Heart right ventricle (tissue), 16 donors: ENCODE measurements around the gene GLDN. TPM values are rescaled to one million over a fixed set of nuclear protein-coding genes. Genes with fewer than 3 reads are reported as not detected.

Experiments used
- ATAC-seq, 8 donors: fragments of 200-7000 bp; cut with Tn5 transposase; one replicate each; pipeline ENCODE4 v1.9.1; 2020; ENCODE audit warnings: mild to moderate bottlenecking in 8 of 8, moderate library complexity in 8 of 8, moderate number of reproducible peaks in 1 of 8
- DNase-seq, 2 donors: peaks; one replicate each; pipeline ENCODE4 v3.0.0-alpha.2; 2020
- H3K27ac ChIP-seq, 10 donors: fragments of 200-600 bp; sonication (generic) in 2 of 10; one replicate each; pipeline versions ENCODE4 v1.5.0 to v1.8.0; 2020 to 2022; ENCODE audit warnings: mild to moderate bottlenecking in 3 of 10
- H3K27me3 ChIP-seq, 7 donors: fragments of 200-600 bp; one replicate each; pipeline ENCODE4 v1.8.0; 2021 to 2022; ENCODE audit warnings: mild to moderate bottlenecking in 2 of 7
- H3K36me3 ChIP-seq, 9 donors: fragments of 200-600 bp; sonication (generic) in 1 of 9; one replicate each; pipeline versions ENCODE4 v1.5.0 to v1.8.0; 2020 to 2022; ENCODE audit warnings: mild to moderate bottlenecking in 2 of 9
- H3K4me1 ChIP-seq, 9 donors: fragments of 200-600 bp; sonication (generic) in 1 of 9; one replicate each; pipeline versions ENCODE4 v1.5.0 to v1.8.0; 2020 to 2022; ENCODE audit warnings: mild to moderate bottlenecking in 4 of 9
- H3K4me3 ChIP-seq, 10 donors: fragments of 200-600 bp; sonication (generic) in 2 of 10; one replicate each; pipeline versions ENCODE4 v1.5.0 to v1.8.0; 2020 to 2022; ENCODE audit warnings: mild to moderate bottlenecking in 7 of 10, moderate library complexity in 2 of 10
- H3K9me3 ChIP-seq, 11 donors: fragments of 200-600 bp in 10 of 11; sonication (generic) in 2 of 11; one replicate each; pipeline versions ENCODE4 v1.5.0 to v1.8.0; 2013 to 2022; ENCODE audit warnings: mild to moderate bottlenecking in 2 of 11, control low read depth in 1 of 11, moderate library complexity in 1 of 11
- CTCF ChIP-seq, 9 donors: fragments of 200-600 bp; sonication (generic) in 2 of 9; IDR thresholded peaks; one replicate each; pipeline versions ENCODE4 v1.5.0 to v1.8.0; 2021 to 2022; ENCODE audit warnings: antibody characterized with exemption in 9 of 9, mild to moderate bottlenecking in 5 of 9, moderate library complexity in 1 of 9
- WGBS, 2 donors: extraction: QIAGEN DNeasy Blood & Tissue Kit; methylation state at CpG; one replicate each; pipeline ENCODE4 v1.1.7; 2013; ENCODE audit warnings: inconsistent platforms in 1 of 2; 5-methylcytosine and 5-hydroxymethylcytosine counted together
- intact Hi-C, 10 donors: fragments of 100-400 bp; cut with DNase I; formaldehyde crosslinking; loops; one replicate each; pipeline versions ENCODE4 v1.11.1 to v1.14.2; 2022
- polyA plus RNA-seq, 2 donors: library from polyadenylated mRNA; stranded (reverse); fragments of 200-250 nt; gene quantifications; one replicate each; pipeline ENCODE4 v1.2.3, GENCODE V29; 2013
- total RNA-seq, 10 donors: library from RNA; stranded (reverse); fragmentation: NEBNext Ultra II Directional in 3 of 10; extraction: Animal tissue kit (Norgen Biotek cat#: 25700) in 3 of 10; gene quantifications; one replicate each; pipeline versions ENCODE4 v1.2.1 to v1.2.4, GENCODE V29; 2021 to 2023
- donor health status: Arrhythmogenic right ventricular cardiomyopathy.
- donor health status: ischemic (EF 13 %, LVEDD 7.1; RV severe dilation, severe dysfunction).
- donor health status: healthy with polysubstance abuse.
- donor health status: DM: no; HTN: yes; CAD: no.
- donor health status: DM: no; HTN: no; CAD: no.
- donor health status: ischemic (EF 25% LVEDD 6.9; RV normal size, moderate dysfunction).
- donor health status: ischemic (EF 25% LVEDD 5.7; RV mildly dilated, moderate dysfunction).
- donor health status: healthy.
- donor health status: DM: yes; HTN: yes; CAD: no.
- donor health status: Ischemic cardiomyopathy.
- donor health status: ischemic (EF 35%, LVEDD 5.7; RV mildly dilated, moderate dysfunction).
- donor health status: nonischemic (EF 11% LVEDD 7.7; RV severe dilation, severe dysfunction).
- donor health status: DM: yes; HTN: yes; CAD: no.
- donor health status: PGD.
- donor health status: ischemic (EF 29% LVEDD 5.4; RV normal size, mild dysfunction).
- donor health status: nonischemic (EF 23%, LVEDD 6.1; RV moderate dilation, normal function).

Gene GLDN
- total and polyA plus RNA-seq, 12 donors, result 0.65 to 19.8 (median 10.9) TPM

GRCh38 chr15:51302480-51302879 lies 39.0 kb upstream of the GLDN start:
- no peak for ATAC-seq
- no peak for DNase-seq
- 93 to 95% methylated on average over 6 of the region's 6 CpGs for WGBS, 2 donors
- H3K27ac ChIP-seq, result no peak overlapping the region
- intact Hi-C loops, result loop anchor here in 1 of 10 donors (5.0 kb wide), 1 partner anchor 50 kb away; no protein-coding TSS in a partner anchor
- H3K4me3 ChIP-seq, result no peak overlapping the region
- TF ChIP-seq CTCF (IDR thresholded peaks at IDR 0.05), result no peak
- no peaks in the 10 kb centered on the region for H3K27me3 ChIP-seq
- peaks cover 2 to 23% (median 12%) of the 10 kb centered on the region in 9 donors for H3K4me1 ChIP-seq
- no peaks in the 10 kb centered on the region for H3K36me3 ChIP-seq
- no peaks in the 10 kb centered on the region for H3K9me3 ChIP-seq

- 56 to 67% methylated on average over 2 of the region's 2 CpGs for WGBS, 2 donors
Observed at GRCh38 chr15:51303462-51303980, 37.9 kb upstream of the GLDN start.

GRCh38 chr15:51307325-51307724 lies 34.1 kb upstream of the GLDN start:
- H3K27ac ChIP-seq, result no peak overlapping the region
- ATAC-seq, result no peak
- H3K36me3 ChIP-seq, result no peaks in the 10 kb centered on the region
- no peak for DNase-seq
- H3K27me3 ChIP-seq, result no peaks in the 10 kb centered on the region
- H3K9me3 ChIP-seq, result no peaks in the 10 kb centered on the region
- no peak overlapping the region for H3K4me3 ChIP-seq
- intact Hi-C loops, result no loop called here
- 80 to 85% methylated on average over 3 of the region's 3 CpGs for WGBS, 2 donors
- TF ChIP-seq CTCF (IDR thresholded peaks at IDR 0.05), result no peak
- H3K4me1 ChIP-seq, result peaks cover 0 to 58% (median 26%) of the 10 kb centered on the region in 9 donors

More at GRCh38 chr15:51303462-51303980, 37.9 kb upstream of the GLDN start:
- no peak for TF ChIP-seq CTCF (IDR thresholded peaks at IDR 0.05)
- H3K4me1 ChIP-seq, result peaks cover 2 to 30% (median 18%) of the 10 kb centered on the region in 9 donors
- intact Hi-C loops, result loop anchor here in 1 of 10 donors (5.0 kb wide), 1 partner anchor 49 kb away; no protein-coding TSS in a partner anchor
- H3K27ac ChIP-seq, result no peak overlapping the region
- no peaks in the 10 kb centered on the region for H3K9me3 ChIP-seq
- H3K4me3 ChIP-seq, result no peak overlapping the region
- H3K36me3 ChIP-seq, result no peaks in the 10 kb centered on the region
- no peak for ATAC-seq
- DNase-seq, result no peak
- no peaks in the 10 kb centered on the region for H3K27me3 ChIP-seq

GRCh38 chr15:51307811-51308210 lies 33.6 kb upstream of the GLDN start:
- 73 to 85% methylated on average over 3 of the region's 3 CpGs for WGBS, 2 donors
- intact Hi-C loops, result loop anchor here in 1 of 10 donors (1.0 kb wide), 1 partner anchor 15 kb away; no protein-coding TSS in a partner anchor
- Histone ChIP-seq H3K4me3 (no peak overlapping the region), H3K9me3 (no peaks in the 10 kb centered on the region), H3K36me3 (no peaks in the 10 kb centered on the region), H3K27me3 (no peaks in the 10 kb centered on the region), H3K4me1 (peaks cover 0 to 63% (median 26%) of the 10 kb centered on the region in 9 donors), H3K27ac (no peak overlapping the region)
- DNase-seq (no peak), ATAC-seq (peak in 1 of 8 donors; percentile 24)
- no peak for TF ChIP-seq CTCF (IDR thresholded peaks at IDR 0.05)
